ENCODE results near the gene CENPF.

DNA sequence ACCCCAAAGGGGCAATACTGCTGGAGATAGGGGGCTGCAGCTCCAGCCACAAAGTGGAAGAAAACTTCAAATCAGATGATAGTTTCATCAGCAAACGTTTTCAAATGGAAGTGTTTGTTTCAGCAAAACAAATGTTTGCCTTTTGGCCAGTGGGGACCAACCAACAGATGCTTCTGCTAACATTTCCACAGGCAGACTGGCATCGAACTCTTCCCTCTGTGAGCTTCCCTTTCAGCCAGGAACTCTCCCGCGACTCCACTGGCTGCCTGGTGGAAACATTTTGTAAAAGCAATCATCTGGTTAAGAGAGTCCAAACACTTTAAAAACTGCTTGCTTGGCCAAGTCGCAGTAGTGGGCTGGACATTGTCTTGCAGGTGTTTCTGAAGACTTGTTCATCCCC, 30.7 kb downstream of the CENPF start:
- TF ChIP-seq, protein P1, sequence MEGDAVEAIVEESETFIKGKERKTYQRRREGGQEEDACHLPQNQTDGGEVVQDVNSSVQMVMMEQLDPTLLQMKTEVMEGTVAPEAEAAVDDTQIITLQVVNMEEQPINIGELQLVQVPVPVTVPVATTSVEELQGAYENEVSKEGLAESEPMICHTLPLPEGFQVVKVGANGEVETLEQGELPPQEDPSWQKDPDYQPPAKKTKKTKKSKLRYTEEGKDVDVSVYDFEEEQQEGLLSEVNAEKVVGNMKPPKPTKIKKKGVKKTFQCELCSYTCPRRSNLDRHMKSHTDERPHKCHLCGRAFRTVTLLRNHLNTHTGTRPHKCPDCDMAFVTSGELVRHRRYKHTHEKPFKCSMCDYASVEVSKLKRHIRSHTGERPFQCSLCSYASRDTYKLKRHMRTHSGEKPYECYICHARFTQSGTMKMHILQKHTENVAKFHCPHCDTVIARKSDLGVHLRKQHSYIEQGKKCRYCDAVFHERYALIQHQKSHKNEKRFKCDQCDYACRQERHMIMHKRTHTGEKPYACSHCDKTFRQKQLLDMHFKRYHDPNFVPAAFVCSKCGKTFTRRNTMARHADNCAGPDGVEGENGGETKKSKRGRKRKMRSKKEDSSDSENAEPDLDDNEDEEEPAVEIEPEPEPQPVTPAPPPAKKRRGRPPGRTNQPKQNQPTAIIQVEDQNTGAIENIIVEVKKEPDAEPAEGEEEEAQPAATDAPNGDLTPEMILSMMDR (IDR thresholded peaks at IDR 0.05 in 8 of 11, conservative IDR thresholded peaks at IDR 0.05 in 3 of 11), result no peak
- no peak for TF ChIP-seq POLR2AphosphoS5 (IDR thresholded peaks at IDR 0.05)
- no peak for TF ChIP-seq POLR2A (IDR thresholded peaks at IDR 0.05)
